Progenitor cell of endocrine pancreas (in vitro differentiated cells): ENCODE data around the gene SOWAHB. TPM values are rescaled to one million over a fixed set of nuclear protein-coding genes. Genes with fewer than 3 reads are reported as not detected.
"Not testable (repeated sequence)": the region's sequence is repeated elsewhere in the genome, so short reads cannot be mapped to it uniquely, and the experiment has no call there.

Source experiments
- DNase-seq: peaks from one replicate; pipeline ENCODE4 v3.0.0; 2021; ENCODE audit warnings: low spot score; ENCODE audit not compliant: unreplicated experiment
- H3K27ac Mint-ChIP-seq: 2 replicates; pipeline ENCODE4 v1.8.0; 2021; ENCODE audit warnings: mild to moderate bottlenecking, moderate library complexity, mixed read lengths
- H3K27me3 Mint-ChIP-seq: 2 replicates; pipeline ENCODE4 v1.8.0; 2021; ENCODE audit warnings: mixed read lengths
- H3K36me3 Mint-ChIP-seq: 2 replicates; pipeline ENCODE4 v1.8.0; 2022; ENCODE audit warnings: mixed read lengths; ENCODE audit not compliant: insufficient read depth
- H3K4me1 Mint-ChIP-seq: 2 replicates; pipeline ENCODE4 v1.8.0; 2021; ENCODE audit warnings: low read depth, mixed read lengths
- H3K4me3 Mint-ChIP-seq: 2 replicates; pipeline ENCODE4 v1.8.0; 2021; ENCODE audit warnings: low read depth, mild to moderate bottlenecking, moderate library complexity, mixed read lengths
- H3K9me3 Mint-ChIP-seq: 2 replicates; pipeline ENCODE4 v1.8.0; 2021; ENCODE audit warnings: low read depth, mixed read lengths
- total RNA-seq: library from RNA; stranded (reverse); gene quantifications from 2 replicates; pipeline ENCODE4 v1.2.1, GENCODE V29; 2021
- TF ChIP-seq, protein P1 (sequence below): fragments of 200-600 bp; sonication (generic); IDR thresholded peaks from one replicate; pipeline ENCODE4 v1.5.0; 2021; ENCODE audit warnings: antibody characterized with exemption, mild to moderate bottlenecking; ENCODE audit not compliant: unreplicated experiment

Gene SOWAHB
- total RNA-seq, 1 donor from 2014 or later, result 4.3 TPM

DNA sequence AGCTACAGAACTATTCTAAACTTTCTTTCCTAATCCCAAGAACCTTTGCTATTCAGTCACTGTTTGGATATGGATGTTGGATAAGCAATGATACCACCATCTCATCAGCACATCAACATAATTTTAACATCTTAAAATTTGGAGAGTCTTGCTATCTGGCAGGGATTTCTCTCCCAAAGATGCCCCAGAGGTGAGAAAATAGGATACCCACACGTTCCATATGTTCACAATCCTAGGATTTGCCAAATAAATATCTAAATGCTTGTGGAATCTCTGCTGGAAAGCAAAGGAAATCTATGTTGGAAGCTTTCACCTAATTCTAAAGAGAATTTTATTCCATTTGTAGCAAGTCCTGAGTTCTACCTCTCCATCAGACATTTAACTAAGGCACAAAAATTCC, 24.4 kb downstream of the SOWAHB start:
- TF ChIP-seq, protein P1, sequence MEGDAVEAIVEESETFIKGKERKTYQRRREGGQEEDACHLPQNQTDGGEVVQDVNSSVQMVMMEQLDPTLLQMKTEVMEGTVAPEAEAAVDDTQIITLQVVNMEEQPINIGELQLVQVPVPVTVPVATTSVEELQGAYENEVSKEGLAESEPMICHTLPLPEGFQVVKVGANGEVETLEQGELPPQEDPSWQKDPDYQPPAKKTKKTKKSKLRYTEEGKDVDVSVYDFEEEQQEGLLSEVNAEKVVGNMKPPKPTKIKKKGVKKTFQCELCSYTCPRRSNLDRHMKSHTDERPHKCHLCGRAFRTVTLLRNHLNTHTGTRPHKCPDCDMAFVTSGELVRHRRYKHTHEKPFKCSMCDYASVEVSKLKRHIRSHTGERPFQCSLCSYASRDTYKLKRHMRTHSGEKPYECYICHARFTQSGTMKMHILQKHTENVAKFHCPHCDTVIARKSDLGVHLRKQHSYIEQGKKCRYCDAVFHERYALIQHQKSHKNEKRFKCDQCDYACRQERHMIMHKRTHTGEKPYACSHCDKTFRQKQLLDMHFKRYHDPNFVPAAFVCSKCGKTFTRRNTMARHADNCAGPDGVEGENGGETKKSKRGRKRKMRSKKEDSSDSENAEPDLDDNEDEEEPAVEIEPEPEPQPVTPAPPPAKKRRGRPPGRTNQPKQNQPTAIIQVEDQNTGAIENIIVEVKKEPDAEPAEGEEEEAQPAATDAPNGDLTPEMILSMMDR, result no peak
- no peak for DNase-seq
- Mint-ChIP-seq H3K4me1 (peaks cover 6% of the 10 kb centered on the region), H3K4me3 (no peak overlapping the region), H3K27ac (no peak overlapping the region), H3K9me3 (no peaks in the 10 kb centered on the region), H3K36me3 (no peaks in the 10 kb centered on the region), H3K27me3 (no peaks in the 10 kb centered on the region)

DNA sequence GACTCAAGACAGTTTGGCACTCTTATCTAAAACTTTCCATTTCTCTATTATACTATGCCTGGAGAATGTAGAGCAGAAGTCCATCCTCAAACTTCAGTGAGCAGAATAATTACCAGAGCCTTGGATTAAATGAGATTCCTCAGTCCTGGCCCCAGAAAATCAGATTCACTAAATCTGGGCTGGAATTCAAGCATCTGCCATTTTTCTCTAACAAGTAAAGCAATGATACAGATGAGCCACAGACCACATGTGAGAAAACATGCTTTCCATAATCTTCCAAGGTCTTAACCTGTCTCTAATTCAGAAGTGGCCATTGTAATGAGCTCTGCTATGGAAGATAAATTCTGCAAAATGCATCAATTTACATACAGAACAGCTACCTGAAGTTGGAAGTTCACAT, 25.4 kb downstream of the SOWAHB start:
- TF ChIP-seq, protein P1, result no peak
- no peaks in the 10 kb centered on the region for H3K27me3 Mint-ChIP-seq
- peaks cover 14% of the 10 kb centered on the region for H3K4me1 Mint-ChIP-seq
- no peak for DNase-seq
- no peak overlapping the region for H3K4me3 Mint-ChIP-seq
- H3K36me3 Mint-ChIP-seq, result no peaks in the 10 kb centered on the region
- H3K9me3 Mint-ChIP-seq, result no peaks in the 10 kb centered on the region
- no peak overlapping the region for H3K27ac Mint-ChIP-seq

DNA sequence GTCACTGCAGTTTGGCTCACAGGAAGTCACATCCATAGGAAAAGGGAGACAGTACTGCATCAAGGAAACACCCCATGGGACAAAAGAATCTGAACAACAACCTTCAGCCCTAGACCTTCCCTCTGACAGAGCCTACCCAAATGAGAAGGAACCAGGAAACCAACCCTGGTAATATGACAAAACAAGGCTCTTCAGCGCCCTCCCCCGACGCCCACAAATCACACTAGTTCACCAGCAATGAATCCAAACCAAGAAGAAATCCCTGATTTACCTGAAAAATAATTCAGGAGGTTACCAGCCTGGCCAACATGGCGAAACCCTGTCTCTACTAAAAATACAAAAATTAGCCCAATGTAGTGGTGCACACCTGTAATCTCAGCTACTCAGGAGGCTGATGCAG, 29.2 kb downstream of the SOWAHB start:
- peaks cover 20% of the 10 kb centered on the region for H3K4me1 Mint-ChIP-seq
- H3K27me3 Mint-ChIP-seq, H3K36me3 Mint-ChIP-seq, H3K4me3 Mint-ChIP-seq, H3K9me3 Mint-ChIP-seq, DNase-seq: not testable (repeated sequence)
- peak overlapping the region; percentile 90 for H3K27ac Mint-ChIP-seq

DNA sequence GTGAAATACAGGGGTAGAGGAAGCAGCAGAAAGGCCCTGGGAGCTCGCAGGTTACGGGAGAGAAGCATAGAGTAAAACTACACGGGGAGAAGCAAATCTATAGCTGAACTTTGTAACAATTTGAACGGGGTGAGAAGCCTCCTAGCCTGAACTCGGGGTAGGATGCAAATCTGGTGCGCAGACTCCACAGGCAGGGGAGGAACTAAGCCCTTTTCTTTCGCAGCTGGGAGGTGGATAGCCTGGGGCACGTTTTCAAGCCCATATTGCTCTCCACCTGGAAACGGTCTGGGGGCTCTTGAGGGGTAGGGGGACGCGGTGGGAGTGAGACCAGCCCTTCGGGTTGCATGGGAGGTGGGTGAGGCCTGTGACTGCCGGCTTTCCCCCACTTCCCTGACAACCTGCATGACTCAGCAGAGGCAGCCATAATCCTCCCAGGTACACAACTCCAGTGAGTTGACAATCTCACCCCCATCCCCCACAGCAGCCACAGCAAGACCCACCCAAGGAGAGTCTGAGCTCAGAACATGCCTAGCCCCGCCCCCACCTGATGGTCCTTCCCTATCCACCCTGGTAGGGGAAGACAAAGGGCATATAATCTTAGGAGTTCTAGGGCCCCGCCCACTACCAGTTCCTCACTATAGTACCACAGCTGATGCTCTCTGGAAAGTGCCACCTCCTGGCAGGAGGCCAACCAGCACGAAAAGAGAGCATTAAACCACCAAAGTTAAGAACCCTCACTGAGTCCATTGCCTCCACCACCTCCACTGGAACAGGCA, 29.9 kb downstream of the SOWAHB start:
- H3K36me3 Mint-ChIP-seq, result no peaks in the 10 kb centered on the region
- peak overlapping the region; percentile 90 for H3K27ac Mint-ChIP-seq
- no peaks in the 10 kb centered on the region for H3K9me3 Mint-ChIP-seq
- TF ChIP-seq, protein P1, result no peak
- H3K4me1 Mint-ChIP-seq, result peaks cover 20% of the 10 kb centered on the region
- H3K27me3 Mint-ChIP-seq, result no peaks in the 10 kb centered on the region
- H3K4me3 Mint-ChIP-seq, result peak overlapping the region; percentile 55
- DNase-seq, result peak; percentile 18

DNA sequence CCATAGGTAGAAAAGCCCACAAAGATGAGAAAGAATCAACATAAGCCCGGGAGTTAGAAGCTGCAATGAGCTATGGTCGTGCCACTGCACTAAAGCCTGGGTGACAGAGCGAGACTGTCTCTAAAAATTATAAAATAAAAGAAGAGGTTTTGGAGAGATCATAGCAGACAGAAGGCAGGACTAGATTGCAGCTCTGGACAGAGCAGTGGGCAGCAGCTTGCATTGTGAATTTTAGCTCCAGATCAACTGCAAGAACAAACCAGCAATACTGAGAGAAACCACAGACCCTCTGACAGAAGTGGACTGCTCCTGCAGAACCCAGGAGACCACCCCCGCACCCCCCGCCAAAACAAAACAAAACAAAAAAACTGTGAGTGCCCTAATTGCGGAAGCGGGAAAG, 30.6 kb downstream of the SOWAHB start:
- DNase-seq, result no peak

More for the DNA sequence above, 30.6 kb downstream of the SOWAHB start:
- Mint-ChIP-seq H3K4me1 (peaks cover 20% of the 10 kb centered on the region), H3K27me3 (no peaks in the 10 kb centered on the region), H3K4me3 (peak overlapping the region; percentile 55), H3K27ac (peak overlapping the region; percentile 90), H3K9me3 (no peaks in the 10 kb centered on the region), H3K36me3 (no peaks in the 10 kb centered on the region)
- TF ChIP-seq, protein P1, result no peak
